IMR-90 (cell line): ENCODE data around the gene RCBTB1. TPM values are rescaled to one million over a fixed set of nuclear protein-coding genes. Genes with fewer than 3 reads are reported as not detected.

Experiments
- ATAC-seq: fragments of 200-7000 bp; cut with Tn5 transposase; 2 replicates; pipeline ENCODE4 v1.9.1; 2020; ENCODE audit warnings: low read depth, mild to moderate bottlenecking, moderate library complexity
- BruUV-seq: library from RNA; stranded (reverse); fragments of 400-500 nt; replicated peaks from 2 replicates; lab custom pipeline; 2021; lab: Mats Ljungman, UMichigan
- CTCF ChIA-PET: fragments of 300-600 bp; formaldehyde crosslinking; extraction: SDS; loops from one replicate; lab custom pipeline; 2021; ENCODE audit warnings: antibody characterized with exemption; lab: Yijun Ruan, JAX
- POLR2A ChIA-PET: fragments of 300-600 bp; sonication (Branson Sonifier 250); formaldehyde crosslinking; loops from one replicate; lab custom pipeline; 2022; ENCODE audit warnings: antibody characterized with exemption; ENCODE audit not compliant: unreplicated experiment; lab: Charles Lee
- DNase-seq: peaks from one replicate; pipeline ENCODE4 v3.0.0; 2013
- H2AFZ ChIP-seq: replicated peaks from 2 replicates; pipeline ENCODE3; 2013; ENCODE audit warnings: low read length, mild to moderate bottlenecking; ENCODE audit not compliant: poor library complexity
- H2AK5ac ChIP-seq: 2 replicates; pipeline ENCODE4 v1.6.1; 2013; ENCODE audit warnings: low read depth, low read length, inconsistent platforms
- H2AK9ac ChIP-seq: replicated peaks from 2 replicates; pipeline ENCODE3; 2013; ENCODE audit warnings: mild to moderate bottlenecking, low read depth, low read length, moderate library complexity; ENCODE audit not compliant: poor library complexity
- H2BK120ac ChIP-seq: 2 replicates; pipeline ENCODE4 v1.6.1; 2013; ENCODE audit warnings: low read depth, low read length, inconsistent platforms
- H2BK15ac ChIP-seq: 3 replicates; pipeline ENCODE4 v1.6.1; 2013; ENCODE audit warnings: low read depth, low read length, inconsistent platforms
- H2BK20ac ChIP-seq: 2 replicates; pipeline ENCODE4 v1.6.1; 2013; ENCODE audit warnings: low read depth, mild to moderate bottlenecking, inconsistent platforms, low read length, moderate library complexity
- H2BK5ac ChIP-seq: 2 replicates; pipeline ENCODE4 v1.6.1; 2013; ENCODE audit warnings: mild to moderate bottlenecking, low read depth, low read length, inconsistent platforms; ENCODE audit not compliant: poor library complexity, severe bottlenecking
- H3K14ac ChIP-seq: replicated peaks from 2 replicates; pipeline ENCODE4 v1.6.1; 2013; ENCODE audit warnings: low read depth, low read length, inconsistent platforms
- H3K18ac ChIP-seq: 2 replicates; pipeline ENCODE4 v1.6.1; 2013; ENCODE audit warnings: low read depth, low read length, control low read depth
- H3K23ac ChIP-seq: 2 replicates; pipeline ENCODE4 v1.6.1; 2013; ENCODE audit warnings: low read depth, low read length, inconsistent platforms
- H3K27ac ChIP-seq: 2 replicates; pipeline ENCODE4 v1.5.1; 2013; ENCODE audit warnings: mild to moderate bottlenecking, control low read depth, low read length; ENCODE audit not compliant: insufficient read depth
- H3K27me3 ChIP-seq: 2 replicates; pipeline ENCODE4 v1.6.1; 2013; ENCODE audit warnings: low read length; ENCODE audit not compliant: control insufficient read depth, insufficient read depth
- H3K36me3 ChIP-seq: 2 replicates; pipeline ENCODE4 v1.6.1; 2013; ENCODE audit warnings: low read length, mixed read lengths; ENCODE audit not compliant: control insufficient read depth, insufficient read depth
- H3K4ac ChIP-seq: 2 replicates; pipeline ENCODE4 v1.6.1; 2013; ENCODE audit warnings: low read depth, low read length, inconsistent platforms
- H3K4me1 ChIP-seq: 2 replicates; pipeline ENCODE4 v1.6.1; 2013; ENCODE audit warnings: low read length, mixed read lengths; ENCODE audit not compliant: control insufficient read depth, insufficient read depth
- H3K4me2 ChIP-seq: 2 replicates; pipeline ENCODE4 v1.6.1; 2013; ENCODE audit warnings: low read depth, mild to moderate bottlenecking, control low read depth, low read length, moderate library complexity
- H3K4me3 ChIP-seq: 2 replicates; pipeline ENCODE4 v1.5.1; 2013; ENCODE audit warnings: low read depth, mild to moderate bottlenecking, control low read depth, low read length, moderate library complexity; ENCODE audit not compliant: insufficient read depth
- H3K56ac ChIP-seq: 2 replicates; pipeline ENCODE4 v1.6.1; 2013; ENCODE audit warnings: low read length, inconsistent platforms; ENCODE audit not compliant: insufficient read depth; ENCODE audit errors: extremely low read depth
- H3K79me1 ChIP-seq, 2 experiments: 2 replicates each; pipeline ENCODE4 v1.6.1; 2013; ENCODE audit warnings: low read length in 2 of 2, inconsistent platforms in 1 of 2, low read depth in 1 of 2
- H3K9ac ChIP-seq: 2 replicates; pipeline ENCODE4 v1.6.1; 2013; ENCODE audit warnings: low read depth, low read length, control low read depth
- H3K9me1 ChIP-seq: 2 replicates; pipeline ENCODE4 v1.6.1; 2013; ENCODE audit warnings: low read length, inconsistent platforms; ENCODE audit not compliant: insufficient read depth
- H3K9me3 ChIP-seq: 2 replicates; pipeline ENCODE4 v1.6.1; 2013; ENCODE audit warnings: low read length; ENCODE audit not compliant: control insufficient read depth, insufficient read depth
- H4K20me1 ChIP-seq: 2 replicates; pipeline ENCODE4 v1.6.1; 2013; ENCODE audit warnings: low read length, inconsistent platforms; ENCODE audit not compliant: insufficient read depth
- H4K5ac ChIP-seq: 2 replicates; pipeline ENCODE4 v1.6.1; 2013; ENCODE audit warnings: mild to moderate bottlenecking, low read depth, low read length, control low read depth
- H4K8ac ChIP-seq, 2 experiments: 2 replicates each; pipeline ENCODE4 v1.6.1; 2013; ENCODE audit warnings: low read depth in 2 of 2, low read length in 2 of 2, control low read depth in 1 of 2, inconsistent platforms in 1 of 2
- H4K91ac ChIP-seq: 2 replicates; pipeline ENCODE4 v1.6.1; 2013; ENCODE audit warnings: low read depth, low read length, inconsistent platforms; ENCODE audit not compliant: insufficient read depth
- BHLHE40 ChIP-seq: fragments of 150-350 bp; IDR thresholded peaks from 2 replicates; pipeline ENCODE4 v1.6.1; 2016; ENCODE audit warnings: mild to moderate bottlenecking, low read depth, low read length
- CEBPB ChIP-seq: IDR thresholded peaks from 2 replicates; pipeline ENCODE4 v1.6.1; 2012; ENCODE audit warnings: low read depth, low read length, improper control_type of control experiment
- CTCF ChIP-seq: conservative IDR thresholded peaks from 2 replicates; pipeline ENCODE4 v1.5.1; 2012; ENCODE audit warnings: mild to moderate bottlenecking, low read depth, low read length, improper control_type of control experiment
- ELK1 ChIP-seq: fragments of 150-350 bp; IDR thresholded peaks from 2 replicates; pipeline ENCODE4 v1.6.1; 2016; ENCODE audit warnings: low read depth, mild to moderate bottlenecking, low read length, moderate library complexity, borderline replicate concordance
- FOS ChIP-seq: fragments of 150-350 bp; IDR thresholded peaks from 2 replicates; pipeline ENCODE4 v1.6.1; 2016; ENCODE audit warnings: low read depth, low read length
- MAFK ChIP-seq: IDR thresholded peaks from 2 replicates; pipeline ENCODE4 v1.6.1; 2012; ENCODE audit warnings: low read depth, low read length, improper control_type of control experiment
- MAZ ChIP-seq: IDR thresholded peaks from 2 replicates; pipeline ENCODE4 v1.6.1; 2012; ENCODE audit warnings: low read depth, mild to moderate bottlenecking, low read length, improper control_type of control experiment, moderate library complexity, borderline replicate concordance
- MXI1 ChIP-seq: IDR thresholded peaks from 2 replicates; pipeline ENCODE4 v1.6.1; 2012; ENCODE audit warnings: low read depth, mild to moderate bottlenecking, low read length, moderate library complexity, borderline replicate concordance
- POLR2A ChIP-seq: IDR thresholded peaks from 2 replicates; pipeline ENCODE4 v1.6.1; 2012; ENCODE audit warnings: mild to moderate bottlenecking, low read depth, low read length
- RAD21 ChIP-seq: IDR thresholded peaks from 2 replicates; pipeline ENCODE4 v1.6.1; 2012; ENCODE audit warnings: low read length, improper control_type of control experiment
- RCOR1 ChIP-seq: IDR thresholded peaks from 2 replicates; pipeline ENCODE4 v1.6.1; 2012; ENCODE audit warnings: mild to moderate bottlenecking, low read length, improper control_type of control experiment; ENCODE audit not compliant: insufficient replicate concordance
- RFX5 ChIP-seq: IDR thresholded peaks from 2 replicates; pipeline ENCODE4 v1.8.0; 2012; ENCODE audit warnings: low read depth, mild to moderate bottlenecking, low read length, moderate library complexity
- SMC3 ChIP-seq: fragments of 150-350 bp; IDR thresholded peaks from 2 replicates; pipeline ENCODE4 v1.6.1; 2016; ENCODE audit warnings: low read depth, mild to moderate bottlenecking, antibody characterized with exemption, low read length, moderate library complexity
- WGBS, 2 experiments: methylation state at CpG; one replicate each; pipeline versions ENCODE4 v1.1.5 to v1.1.7; 2013; ENCODE audit warnings: missing lambda C conversion rate in 2 of 2; ENCODE audit not compliant: insufficient read length in 1 of 2; ENCODE audit errors: extremely low coverage in 2 of 2; 5-methylcytosine and 5-hydroxymethylcytosine counted together
- dilution Hi-C: fragments of 300-500 bp; cut with HindIII; formaldehyde crosslinking; loops from one replicate; pipeline ENCODE4 v1.14.3; 2018; ENCODE audit warnings: low sequenced_read_pairs; ENCODE audit not compliant: unreplicated experiment
- in situ Hi-C: fragments of 300-500 bp; cut with MboI; formaldehyde crosslinking; loops from 3 replicates; pipeline ENCODE4 v1.14.3; 2019; ENCODE audit warnings: low sequenced_read_pairs, inconsistent platforms, mixed read lengths
- intact Hi-C: fragments of 100-400 bp; cut with micrococcal nuclease; formaldehyde crosslinking; loops from 2 replicates; pipeline ENCODE4 v1.10.0; 2022
- polyA plus RNA-seq, 3 experiments: library from polyadenylated mRNA; depleted of rRNA; stranded (reverse); fragments of >200 nt; gene quantifications; 2 replicates each; pipeline ENCODE4 v1.2.3, GENCODE V29; 2012; ENCODE audit warnings: low replicate concordance in 1 of 3
- total RNA-seq: library from RNA; depleted of rRNA; stranded (reverse); fragments of >200 nt; gene quantifications from 2 replicates; pipeline ENCODE4 v1.2.3, GENCODE V29; 2012
- TF ChIP-seq, protein P1 (sequence below): fragments of 150-350 bp; IDR thresholded peaks from 2 replicates; pipeline ENCODE4 v1.6.1; 2017; ENCODE audit warnings: mild to moderate bottlenecking, antibody characterized with exemption, low read length, low read depth

RCBTB1 gene
- total and polyA plus RNA-seq, 2 of the 4 experiments (the other 2 are of a cell fraction) = 11.3 to 11.6 TPM

DNA sequence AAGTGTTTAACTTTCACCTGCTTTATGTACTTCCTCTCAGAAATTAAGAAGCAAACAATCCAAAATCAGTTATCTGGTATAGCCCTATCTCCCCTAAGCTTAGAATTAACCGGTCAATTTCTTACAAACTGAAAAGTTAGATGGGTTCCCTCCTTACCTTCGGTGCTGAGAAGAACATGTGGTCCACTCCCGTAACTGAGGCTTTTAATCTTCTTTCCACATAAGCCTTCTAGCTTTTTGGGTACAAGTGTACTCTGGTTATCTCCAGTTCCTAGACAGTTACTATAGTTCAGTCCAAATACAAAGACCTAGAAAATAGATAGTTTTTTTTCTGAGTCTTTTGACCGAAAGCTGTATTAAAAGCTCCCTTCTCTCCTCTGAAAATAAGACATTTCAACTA lies 18.9 kb downstream of the RCBTB1 start:
- Histone ChIP-seq H3K14ac (no peak overlapping the region), H4K91ac (no peak overlapping the region), H3K36me3 (peaks cover 4% of the 10 kb centered on the region), H3K18ac (no peak overlapping the region), H2BK20ac (no peak overlapping the region), H2AK5ac (no peak overlapping the region), H2BK120ac (no peak overlapping the region), H3K9me1 (peaks cover 9% of the 10 kb centered on the region), H4K5ac (no peak overlapping the region), H3K79me1 (peaks cover 4 to 21% of the 10 kb centered on the region in 2 experiments; a peak in 3 of 4 replicates), H3K4me1 (peaks cover 3% of the 10 kb centered on the region; the same call in 1 of the 2 replicates), H2BK15ac (no peak overlapping the region), H4K8ac (no peak overlapping the region), H3K4me2 (no peak overlapping the region), H3K27ac (no peak overlapping the region), H3K4ac (no peak overlapping the region), H3K9me3 (no peaks in the 10 kb centered on the region), H3K23ac (no peak overlapping the region), H3K56ac (no peak overlapping the region), H3K9ac (no peak overlapping the region), H2BK5ac (no peak overlapping the region), H2AK9ac (no peak overlapping the region), H4K20me1 (0 out of 2 replicates have a peak, but pooled peaks cover 2% of the 10 kb centered on the region), H3K4me3 (no peak overlapping the region), H3K27me3 (no peaks in the 10 kb centered on the region), H2AFZ (no peak overlapping the region)
- in situ Hi-C loops (no loop called here), dilution Hi-C loops (no loop called here), intact Hi-C loops (no loop called here)
- no peak for DNase-seq
- ATAC-seq = no peak
- CTCF ChIA-PET = no interaction called here
- BruUV-seq = no TSS peak
- POLR2A ChIA-PET = no interaction called here
- WGBS, 2 experiments = no CpG with 5 or more reads among the region's 4 CpGs
- no peak for TF ChIP-seq SMC3
- TF ChIP-seq CTCF = no peak
- no peak for TF ChIP-seq RFX5
- TF ChIP-seq RCOR1 = no peak
- TF ChIP-seq RAD21 = no peak
- TF ChIP-seq ELK1 = no peak
- TF ChIP-seq FOS = no peak
- TF ChIP-seq, protein P1, sequence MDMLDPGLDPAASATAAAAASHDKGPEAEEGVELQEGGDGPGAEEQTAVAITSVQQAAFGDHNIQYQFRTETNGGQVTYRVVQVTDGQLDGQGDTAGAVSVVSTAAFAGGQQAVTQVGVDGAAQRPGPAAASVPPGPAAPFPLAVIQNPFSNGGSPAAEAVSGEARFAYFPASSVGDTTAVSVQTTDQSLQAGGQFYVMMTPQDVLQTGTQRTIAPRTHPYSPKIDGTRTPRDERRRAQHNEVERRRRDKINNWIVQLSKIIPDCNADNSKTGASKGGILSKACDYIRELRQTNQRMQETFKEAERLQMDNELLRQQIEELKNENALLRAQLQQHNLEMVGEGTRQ = no peak
- TF ChIP-seq MAZ = no peak
- TF ChIP-seq BHLHE40 = no peak
- no peak for TF ChIP-seq MAFK
- TF ChIP-seq CEBPB = no peak
- TF ChIP-seq POLR2A = no peak
- TF ChIP-seq MXI1 = no peak
